Measurements from ENCODE around the gene CBLC. TPM values are rescaled to one million over a fixed set of nuclear protein-coding genes. Genes with fewer than 3 reads are reported as not detected.

The CBLC gene
- total RNA-seq, 6 experiments from 2014 or later, result not detected

- peak overlapping the region; percentile 34 for H3K27ac Mint-ChIP-seq
- peaks cover 8% of the 10 kb centered on the region for H3K36me3 Mint-ChIP-seq (ENCODE audit: low read depth)
- no peak overlapping the region for H3K4me3 Mint-ChIP-seq
- H3K9me3 Mint-ChIP-seq, result no peaks in the 10 kb centered on the region
- no peak for TF ChIP-seq CTCF (IDR thresholded peaks at IDR 0.05)
- peaks cover 72% of the 10 kb centered on the region for H3K4me1 Mint-ChIP-seq (ENCODE audit: low read depth)
- H3K27me3 Mint-ChIP-seq (ENCODE audit: insufficient read depth), result peaks cover 1% of the 10 kb centered on the region
- DNase-seq, result no peak
Observed at GRCh38 chr19:44744871-44745332, 32.8 kb upstream of the CBLC start.

GRCh38 chr19:44745341-44745831 lies 32.3 kb upstream of the CBLC start:
- H3K4me3 Mint-ChIP-seq, result peak overlapping the region; percentile 23; the same call in 1 of the 2 replicates

DNA sequence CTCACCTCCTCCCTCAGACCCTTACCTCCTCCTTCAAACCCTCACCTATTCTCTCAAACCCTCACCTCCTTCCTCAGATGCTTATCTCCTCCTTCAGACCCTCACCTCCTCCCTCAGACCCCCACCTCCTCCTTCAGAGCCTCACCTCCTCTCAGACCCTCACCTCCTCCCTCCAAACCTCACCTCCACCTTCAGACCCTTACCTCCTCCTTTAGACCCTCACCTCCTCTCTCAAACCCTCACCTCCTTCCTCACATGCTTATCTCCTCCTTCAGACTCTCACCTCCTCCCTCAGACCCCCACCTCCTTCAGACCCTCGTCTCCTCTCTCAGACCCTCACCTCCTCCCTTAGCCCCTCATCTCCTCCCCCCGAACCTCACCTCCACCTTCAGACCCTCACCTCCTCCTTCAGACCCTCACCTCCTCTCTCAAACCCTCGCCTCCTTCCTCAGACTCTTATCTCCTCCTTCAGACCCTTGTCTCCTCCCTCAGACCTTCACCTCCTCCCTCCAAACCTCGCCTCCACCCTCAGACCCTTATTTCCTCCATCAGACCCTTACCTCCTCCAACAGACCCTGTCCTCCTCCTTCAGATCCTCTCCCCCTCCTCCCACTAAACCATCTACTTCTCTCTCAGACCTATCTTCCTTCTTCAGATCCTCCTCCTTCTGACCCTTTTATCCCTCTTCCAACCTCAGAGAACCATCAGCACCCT lies 31.6 kb upstream of the CBLC start:
- peaks cover 1% of the 10 kb centered on the region for H3K27me3 Mint-ChIP-seq (ENCODE audit: insufficient read depth)
- peaks cover 76% of the 10 kb centered on the region for H3K4me1 Mint-ChIP-seq (ENCODE audit: low read depth)
- H3K4me3 Mint-ChIP-seq, result no peak overlapping the region; the same call in 1 of the 2 replicates
- no peaks in the 10 kb centered on the region for H3K9me3 Mint-ChIP-seq
- H3K27ac Mint-ChIP-seq, result peak overlapping the region; percentile 34
- TF ChIP-seq CTCF (IDR thresholded peaks at IDR 0.05), result no peak
- no peak for DNase-seq
- H3K36me3 Mint-ChIP-seq (ENCODE audit: low read depth), result peaks cover 9% of the 10 kb centered on the region

More at GRCh38 chr19:44745341-44745831, 32.3 kb upstream of the CBLC start:
- peaks cover 71% of the 10 kb centered on the region for H3K4me1 Mint-ChIP-seq (ENCODE audit: low read depth)
- peak overlapping the region; percentile 34 for H3K27ac Mint-ChIP-seq
- TF ChIP-seq CTCF (IDR thresholded peaks at IDR 0.05), result no peak
- H3K36me3 Mint-ChIP-seq (ENCODE audit: low read depth), result peaks cover 9% of the 10 kb centered on the region
- DNase-seq, result peak; percentile 40
- no peaks in the 10 kb centered on the region for H3K9me3 Mint-ChIP-seq
- H3K27me3 Mint-ChIP-seq (ENCODE audit: insufficient read depth), result peaks cover 1% of the 10 kb centered on the region

DNA sequence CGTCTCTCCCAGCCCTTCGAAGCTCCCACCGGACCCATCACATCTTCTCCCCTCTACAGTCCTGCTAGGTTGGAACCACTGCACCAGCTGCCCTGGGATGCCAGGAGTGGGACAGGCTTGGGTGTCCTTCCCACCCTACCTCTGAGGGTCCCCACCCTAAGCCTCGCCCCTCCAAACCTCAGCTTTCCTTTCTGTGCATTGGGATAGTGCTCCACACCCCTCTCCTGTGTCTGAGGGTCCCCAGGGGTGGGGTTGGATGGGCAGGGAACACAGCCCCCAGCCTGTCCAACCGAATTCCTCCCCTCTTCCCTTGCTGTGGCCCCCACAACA lies 31.1 kb upstream of the CBLC start:
- H3K27me3 Mint-ChIP-seq (ENCODE audit: insufficient read depth), result peaks cover 1% of the 10 kb centered on the region
- peaks cover 74% of the 10 kb centered on the region for H3K4me1 Mint-ChIP-seq (ENCODE audit: low read depth)
- peak overlapping the region; percentile 75 for H3K27ac Mint-ChIP-seq
- H3K4me3 Mint-ChIP-seq, result no peak overlapping the region; the same call in 1 of the 2 replicates
- no peak for DNase-seq
- peaks cover 9% of the 10 kb centered on the region for H3K36me3 Mint-ChIP-seq (ENCODE audit: low read depth)
- no peaks in the 10 kb centered on the region for H3K9me3 Mint-ChIP-seq
- no peak for TF ChIP-seq CTCF (IDR thresholded peaks at IDR 0.05)

GRCh38 chr19:44746946-44747738 lies 30.5 kb upstream of the CBLC start:
- peaks cover 1% of the 10 kb centered on the region for H3K27me3 Mint-ChIP-seq (ENCODE audit: insufficient read depth)
- H3K4me3 Mint-ChIP-seq, result peak overlapping the region; percentile 87
- H3K36me3 Mint-ChIP-seq (ENCODE audit: low read depth), result peaks cover 12% of the 10 kb centered on the region
- no peak for TF ChIP-seq CTCF (IDR thresholded peaks at IDR 0.05)
- peaks cover 69% of the 10 kb centered on the region for H3K4me1 Mint-ChIP-seq (ENCODE audit: low read depth)
- peak overlapping the region; percentile 87 for H3K27ac Mint-ChIP-seq
- no peaks in the 10 kb centered on the region for H3K9me3 Mint-ChIP-seq
- DNase-seq, result peak; percentile 91

Measured in HFFc6 (cell line).